GM12874 (cell line): ENCODE data around the gene TCP11.

Source experiments
- CTCF ChIP-seq: IDR thresholded peaks from 2 replicates; pipeline ENCODE4 v1.5.1; 2011; ENCODE audit warnings: low read depth, mild to moderate bottlenecking, control low read depth, low read length, moderate library complexity; ENCODE audit not compliant: insufficient read depth

Gene TCP11

GRCh38 chr6:35096129-35096862 is 44.8 kb downstream of the TCP11 start:
- no peak for TF ChIP-seq CTCF

- no peak for TF ChIP-seq CTCF
Measured at GRCh38 chr6:35094183-35094582, 47.0 kb downstream of the TCP11 start.

GRCh38 chr6:35093783-35094182 is 47.4 kb downstream of the TCP11 start:
- no peak for TF ChIP-seq CTCF

- no peak for TF ChIP-seq CTCF
Measured at GRCh38 chr6:35093118-35093445, 48.1 kb downstream of the TCP11 start.

- no peak for TF ChIP-seq CTCF
Measured at GRCh38 chr6:35092362-35093117, 48.6 kb downstream of the TCP11 start.

- TF ChIP-seq CTCF = no peak
Measured at GRCh38 chr6:35091346-35092083, 49.6 kb downstream of the TCP11 start.

GRCh38 chr6:35090734-35091133 is 50.4 kb downstream of the TCP11 start:
- TF ChIP-seq CTCF = no peak
